Caki2 (cell line): ENCODE results near the gene CHTF18. TPM values are rescaled to one million over a fixed set of nuclear protein-coding genes. Genes with fewer than 3 reads are reported as not detected.
A peak's percentile ranks its signal among the peaks of the same experiment; 100 is the strongest.

Experiments
- DNase-seq: peaks from one replicate; pipeline ENCODE4 v3.0.0-alpha.2; 2015; ENCODE audit warnings: low read depth
- in situ Hi-C: cut with HindIII; loops from 2 replicates; pipeline ENCODE4 v1.10.0; 2016; ENCODE audit warnings: low sequenced_read_pairs, low pct_unique_long_range_greater_than_20kb, mixed read lengths
- total RNA-seq: library from RNA; depleted of rRNA; stranded (reverse); fragments of >200 nt; shearing (Covaris generic); gene quantifications from 2 replicates; pipeline ENCODE4 v1.2.3, GENCODE V29; 2014; ENCODE audit warnings: low replicate concordance

Gene CHTF18
- total RNA-seq, 1 experiment from 2014 or later = 52.2 TPM

GRCh38 chr16:799111-799947, 10.9 kb downstream of the CHTF18 start:
- DNase-seq = no peak
- in situ Hi-C loops = no loop called here

GRCh38 chr16:799948-800833, 11.8 kb downstream of the CHTF18 start, which contains the start of gene GNG13:
GNG13 (minus strand) TSS chr16:800734; CDS start chr16:799077, 1,657 bp downstream.
- in situ Hi-C loops = no loop called here
- no peak for DNase-seq

- in situ Hi-C loops = no loop called here
Measured at GRCh38 chr16:800834-801511, 12.6 kb downstream of the CHTF18 start.

GRCh38 chr16:801584-802363, 13.4 kb downstream of the CHTF18 start:
- DNase-seq = no peak
- in situ Hi-C loops = no loop called here

More at GRCh38 chr16:800834-801511, 12.6 kb downstream of the CHTF18 start:
- DNase-seq = no peak

GRCh38 chr16:802461-802860, 14.0 kb downstream of the CHTF18 start:
- no peak for DNase-seq
- in situ Hi-C loops = no loop called here

- no peak for DNase-seq
- in situ Hi-C loops = no loop called here
Measured at GRCh38 chr16:802914-803753, 14.7 kb downstream of the CHTF18 start.

- in situ Hi-C loops = no loop called here
- DNase-seq = no peak
Measured at GRCh38 chr16:803754-804080, 15.3 kb downstream of the CHTF18 start.

- DNase-seq = no peak
- in situ Hi-C loops = no loop called here
Measured at GRCh38 chr16:804193-805048, 16.0 kb downstream of the CHTF18 start.

- no peak for DNase-seq
- in situ Hi-C loops = no loop called here
Measured at GRCh38 chr16:805474-805873, 17.1 kb downstream of the CHTF18 start.

- peak; percentile 84 for DNase-seq
- in situ Hi-C loops = no loop called here
Measured at GRCh38 chr16:807347-808084, 19.1 kb downstream of the CHTF18 start.

GRCh38 chr16:808085-808386, 19.6 kb downstream of the CHTF18 start:
- in situ Hi-C loops = no loop called here
- DNase-seq = no peak

GRCh38 chr16:813204-813915, 24.9 kb downstream of the CHTF18 start:
- DNase-seq = no peak
- in situ Hi-C loops = no loop called here

GRCh38 chr16:813916-814412, 25.5 kb downstream of the CHTF18 start:
- in situ Hi-C loops = no loop called here

GRCh38 chr16:814974-815373, 26.6 kb downstream of the CHTF18 start:
- DNase-seq = no peak
- in situ Hi-C loops = no loop called here

More at GRCh38 chr16:813916-814412, 25.5 kb downstream of the CHTF18 start:
- no peak for DNase-seq

GRCh38 chr16:815861-816260, 27.4 kb downstream of the CHTF18 start:
- in situ Hi-C loops = no loop called here
- no peak for DNase-seq
